K562 treated with DMSO at 1 percent for 4 hours (cell line): Measurements from ENCODE around the gene IGFLR1. TPM values are rescaled to one million over a fixed set of nuclear protein-coding genes. Genes with fewer than 3 reads are reported as not detected.

Experiments
- total RNA-seq: library from RNA; unstranded; fragments of 300-600 nt; gene quantifications from 2 replicates; pipeline ENCODE4 v1.2.3, GENCODE V29; 2022; ENCODE audit not compliant: insufficient read depth

Gene IGFLR1, protein sequence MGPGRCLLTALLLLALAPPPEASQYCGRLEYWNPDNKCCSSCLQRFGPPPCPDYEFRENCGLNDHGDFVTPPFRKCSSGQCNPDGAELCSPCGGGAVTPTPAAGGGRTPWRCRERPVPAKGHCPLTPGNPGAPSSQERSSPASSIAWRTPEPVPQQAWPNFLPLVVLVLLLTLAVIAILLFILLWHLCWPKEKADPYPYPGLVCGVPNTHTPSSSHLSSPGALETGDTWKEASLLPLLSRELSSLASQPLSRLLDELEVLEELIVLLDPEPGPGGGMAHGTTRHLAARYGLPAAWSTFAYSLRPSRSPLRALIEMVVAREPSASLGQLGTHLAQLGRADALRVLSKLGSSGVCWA
- total RNA-seq = 6.4 and 16.4 TPM in 2 replicates

DNA sequence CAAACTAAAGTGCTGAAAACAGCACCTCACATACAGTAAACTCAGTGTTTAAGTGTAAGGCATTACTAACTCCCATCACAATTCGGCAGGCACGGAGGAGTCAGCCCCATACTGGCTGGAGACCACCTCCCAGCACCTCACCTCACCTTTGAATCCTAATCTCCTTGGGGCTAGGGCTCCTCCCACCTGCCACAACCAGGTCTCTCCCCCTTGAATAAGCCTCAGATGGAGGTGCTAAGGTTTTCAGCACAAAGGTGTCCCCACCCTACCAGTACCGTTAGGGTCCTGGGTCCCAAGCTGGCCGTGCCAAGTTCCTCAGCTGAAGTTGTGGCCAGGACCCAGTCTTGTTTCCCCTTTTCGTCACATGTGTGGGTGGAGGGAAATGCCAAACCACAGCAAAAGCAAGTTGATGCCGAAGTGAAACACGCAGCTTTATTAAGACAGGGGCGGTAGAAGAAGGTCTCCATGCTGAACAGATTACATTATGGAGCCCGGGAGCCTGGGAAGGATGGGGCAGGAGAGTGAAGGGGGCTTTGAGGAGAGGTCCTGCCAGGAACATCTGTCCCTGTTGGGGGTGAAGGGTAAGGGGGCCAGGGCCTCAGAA is at the start of gene IGFLR1:
IGFLR1 (minus strand) TSS at position 332 of the 604 bp plus-strand sequence. CDS start 1,272 bp downstream, outside the sequence.

DNA sequence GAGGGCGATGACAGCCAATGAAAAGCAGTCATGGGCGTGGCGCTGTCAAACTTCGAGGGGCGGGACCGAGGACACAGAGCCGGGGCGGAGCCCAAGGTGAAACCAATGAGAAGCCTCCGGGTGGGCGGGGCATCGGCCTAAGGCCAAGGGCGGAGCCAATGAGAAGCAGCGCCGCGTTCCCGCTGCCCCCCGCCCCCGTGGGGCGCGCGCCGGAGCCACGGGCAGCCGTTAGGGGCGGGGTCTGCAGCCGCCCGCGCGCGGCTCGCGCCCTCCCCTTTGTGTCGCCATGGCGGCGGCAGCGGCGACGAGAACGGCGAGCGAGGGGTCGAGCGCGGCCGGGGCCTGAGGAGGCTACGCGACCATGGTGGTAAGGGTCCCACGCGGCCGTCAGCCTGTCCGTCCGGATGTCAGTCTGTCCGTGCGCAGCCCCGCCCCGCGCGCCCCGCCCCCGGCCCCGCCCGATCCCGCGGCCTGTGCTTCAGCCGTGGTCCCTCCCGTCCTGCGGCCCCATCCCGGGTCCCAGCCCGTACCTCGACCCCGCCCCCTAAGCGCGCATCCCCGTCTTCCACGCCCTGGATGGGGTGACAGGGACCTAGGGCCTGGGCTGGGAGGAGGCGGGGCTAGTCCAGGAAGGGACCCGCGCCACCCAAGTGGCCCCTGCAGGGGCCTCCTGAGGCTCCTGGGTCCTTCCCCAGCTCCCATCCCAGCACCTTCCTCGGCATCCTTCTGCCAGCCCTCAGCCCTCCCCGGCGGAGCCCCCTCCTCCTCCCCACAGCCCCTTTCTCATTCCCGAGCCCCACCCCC is 33.2 kb upstream of the IGFLR1 start, which contains the start of gene ARHGAP33:
ARHGAP33 (plus strand) TSS at position 267 of the 804 bp plus-strand sequence; CDS start at position 362, 95 bp downstream.

DNA sequence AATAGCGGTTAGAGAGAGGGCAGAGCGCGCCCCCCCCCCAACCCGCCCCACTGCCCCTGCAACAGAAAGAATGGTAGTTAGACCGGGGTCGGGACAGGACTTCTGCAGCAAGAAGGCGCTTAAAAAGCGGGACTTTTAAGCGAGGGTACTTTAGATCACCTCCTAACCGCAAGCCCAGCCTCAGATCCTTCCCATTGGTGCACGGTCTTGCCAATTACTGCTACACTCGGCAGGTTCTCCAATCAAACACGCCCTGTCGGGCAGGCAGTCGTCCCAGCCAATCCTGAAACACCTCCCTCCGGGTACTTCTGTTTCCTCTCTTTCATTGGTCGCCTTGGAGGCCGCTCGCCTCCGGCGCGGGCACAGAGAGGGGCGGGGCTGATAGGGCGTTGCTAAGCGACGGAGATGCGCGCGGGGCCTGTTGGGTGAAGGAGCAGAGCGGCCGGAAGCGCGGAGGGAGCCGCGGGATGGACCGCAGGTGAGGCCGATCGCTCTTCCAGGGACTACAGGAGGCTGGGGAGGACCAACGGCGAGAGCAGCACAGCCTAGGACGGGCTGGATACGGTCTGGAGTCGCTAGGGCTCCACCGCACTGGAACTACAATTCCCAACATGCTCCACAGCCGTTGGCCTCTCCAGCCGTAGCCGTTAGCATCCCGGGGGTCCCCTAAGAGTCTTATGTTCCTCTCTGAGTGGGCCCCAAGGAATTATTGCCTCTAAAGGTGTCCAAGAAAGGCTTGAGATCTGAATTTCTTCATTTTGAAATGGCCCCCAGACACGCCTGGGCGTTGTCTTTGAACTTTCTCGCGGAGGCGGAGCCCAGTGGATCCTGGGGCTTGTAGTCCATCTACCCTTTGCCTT is 15.7 kb upstream of the IGFLR1 start, which contains the start of gene PROSER3:
PROSER3 (plus strand) TSS at position 428 of the 860 bp plus-strand sequence; CDS start at position 468, 40 bp downstream.

DNA sequence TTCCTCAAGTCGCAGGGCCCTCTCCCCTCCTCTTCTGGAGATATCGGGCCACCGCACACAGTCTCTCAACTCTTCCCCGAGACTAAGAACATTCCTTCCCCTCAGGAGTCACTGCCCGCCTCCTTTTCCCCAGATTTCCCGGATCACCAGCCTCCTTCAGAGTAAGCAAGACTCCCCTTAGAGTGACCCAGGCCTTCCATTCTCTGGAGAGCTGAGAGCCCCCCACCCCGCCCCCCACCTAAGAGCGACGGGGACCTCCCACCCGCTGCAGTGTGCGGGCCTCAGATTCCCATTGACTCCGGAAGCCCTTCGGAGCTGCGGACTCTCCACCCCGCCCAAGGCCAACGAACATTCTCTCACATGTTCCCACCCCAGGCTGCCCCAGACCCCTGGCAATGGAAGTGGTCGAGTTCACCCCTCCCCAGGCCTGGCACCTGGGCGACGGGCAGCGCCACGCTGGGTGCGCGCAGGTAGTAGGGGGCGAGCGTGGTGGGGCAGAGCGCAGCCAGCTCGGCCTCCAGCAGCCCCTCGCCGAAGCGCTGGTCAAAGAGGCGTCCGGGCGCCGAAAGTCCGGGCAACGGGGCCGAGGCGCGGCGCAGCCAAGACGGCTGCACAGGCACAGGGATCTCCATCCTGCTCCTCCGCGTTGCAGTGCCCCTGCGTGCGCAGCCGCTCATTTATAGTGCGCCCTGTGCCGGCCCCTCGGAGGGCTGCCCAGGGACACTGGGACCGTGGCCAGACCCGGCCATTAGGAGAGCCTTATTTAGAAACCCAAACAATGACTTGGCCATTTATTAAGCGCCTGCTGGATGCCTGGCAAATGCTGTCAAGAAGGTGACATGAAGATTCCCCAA is 14.4 kb upstream of the IGFLR1 start, which contains the start of gene HSPB6:
HSPB6 (minus strand) TSS at position 653 of the 854 bp plus-strand sequence; CDS start at position 632, 21 bp downstream.

DNA sequence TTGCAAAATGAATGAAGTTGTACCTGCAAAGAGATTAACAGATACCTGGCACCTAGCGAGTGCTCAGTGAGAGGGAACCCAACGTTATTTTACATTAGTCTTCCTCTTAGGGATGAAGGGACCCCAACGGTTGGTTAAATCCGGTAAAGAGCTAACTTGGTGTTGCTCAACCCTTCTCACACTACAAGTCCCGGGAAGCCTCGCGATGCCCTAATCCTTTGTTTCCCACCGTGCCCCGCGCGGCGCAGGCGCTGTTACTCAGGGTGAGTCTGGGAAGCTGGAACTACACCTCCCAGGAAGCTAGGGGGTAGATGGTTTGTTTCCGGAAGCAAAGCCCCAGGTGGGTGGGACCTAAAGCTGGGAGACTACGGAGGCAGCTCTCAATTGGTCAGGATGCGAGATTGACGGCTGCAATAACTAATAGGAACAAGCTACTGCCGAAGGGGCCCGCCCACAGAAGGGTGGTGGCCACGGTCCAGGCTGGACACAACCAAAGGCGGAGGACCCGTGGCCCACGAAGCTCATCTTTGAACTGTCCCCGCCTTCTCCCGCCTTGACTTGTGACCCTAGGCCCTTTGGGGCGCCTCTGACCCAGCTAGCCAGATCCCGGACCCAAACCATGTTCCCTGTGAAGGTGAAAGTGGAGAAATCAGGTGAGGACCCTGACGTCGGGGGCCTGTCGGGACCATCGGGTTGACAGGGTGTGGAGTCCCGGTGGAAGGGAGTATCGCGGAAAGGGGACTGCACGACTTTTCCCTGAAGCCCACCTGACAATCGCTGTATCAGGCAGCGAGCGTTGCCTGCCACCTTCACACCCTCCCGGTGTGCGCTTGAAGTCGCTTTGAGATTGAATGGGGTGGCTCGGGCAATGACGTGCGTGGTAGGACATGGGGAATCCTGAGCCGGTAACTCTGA is 6.1 kb upstream of the IGFLR1 start, which contains the start of gene LIN37:
LIN37 (plus strand) TSS at position 471 of the 915 bp plus-strand sequence; CDS start at position 620, 149 bp downstream.

DNA sequence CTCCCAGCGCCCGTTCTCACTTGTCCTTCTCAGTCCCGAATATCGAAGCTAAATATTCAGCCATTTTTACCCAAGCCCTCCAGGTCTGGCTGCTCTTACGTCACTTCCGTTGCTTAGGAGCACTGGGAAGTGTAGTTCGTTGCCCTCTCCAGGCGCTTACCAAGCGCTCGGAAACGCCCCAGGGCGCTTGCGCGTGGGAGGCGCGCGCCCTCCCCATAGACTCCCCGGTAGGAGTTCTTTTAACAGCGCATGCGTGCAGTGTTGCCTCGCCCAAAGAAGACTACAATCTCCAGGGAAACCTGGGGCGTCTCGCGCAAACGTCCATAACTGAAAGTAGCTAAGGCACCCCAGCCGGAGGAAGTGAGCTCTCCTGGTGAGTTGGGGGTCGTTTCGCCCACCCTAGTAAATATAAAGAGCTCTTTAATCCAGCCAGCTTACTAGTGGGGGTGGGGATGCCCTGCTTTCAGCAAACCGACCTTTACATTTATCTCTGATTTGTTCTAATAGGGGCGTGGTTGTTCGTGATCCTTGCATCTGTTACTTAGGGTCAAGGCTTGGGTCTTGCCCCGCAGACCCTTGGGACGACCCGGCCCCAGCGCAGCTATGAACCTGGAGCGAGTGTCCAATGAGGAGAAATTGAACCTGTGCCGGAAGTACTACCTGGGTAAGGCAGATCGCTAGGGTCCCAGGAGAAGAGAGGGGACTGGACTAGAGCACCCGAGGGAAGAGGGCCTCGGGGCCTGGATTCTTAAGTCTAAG is 3.3 kb upstream of the IGFLR1 start, which contains the start of the genes PSENEN and U2AF1L4:
PSENEN (plus strand) TSS at position 324 of the 759 bp plus-strand sequence; CDS start at position 604, 280 bp downstream.
U2AF1L4 (minus strand) TSS at position 91 of the 759 bp plus-strand sequence; CDS start at position 64, 27 bp downstream.

DNA sequence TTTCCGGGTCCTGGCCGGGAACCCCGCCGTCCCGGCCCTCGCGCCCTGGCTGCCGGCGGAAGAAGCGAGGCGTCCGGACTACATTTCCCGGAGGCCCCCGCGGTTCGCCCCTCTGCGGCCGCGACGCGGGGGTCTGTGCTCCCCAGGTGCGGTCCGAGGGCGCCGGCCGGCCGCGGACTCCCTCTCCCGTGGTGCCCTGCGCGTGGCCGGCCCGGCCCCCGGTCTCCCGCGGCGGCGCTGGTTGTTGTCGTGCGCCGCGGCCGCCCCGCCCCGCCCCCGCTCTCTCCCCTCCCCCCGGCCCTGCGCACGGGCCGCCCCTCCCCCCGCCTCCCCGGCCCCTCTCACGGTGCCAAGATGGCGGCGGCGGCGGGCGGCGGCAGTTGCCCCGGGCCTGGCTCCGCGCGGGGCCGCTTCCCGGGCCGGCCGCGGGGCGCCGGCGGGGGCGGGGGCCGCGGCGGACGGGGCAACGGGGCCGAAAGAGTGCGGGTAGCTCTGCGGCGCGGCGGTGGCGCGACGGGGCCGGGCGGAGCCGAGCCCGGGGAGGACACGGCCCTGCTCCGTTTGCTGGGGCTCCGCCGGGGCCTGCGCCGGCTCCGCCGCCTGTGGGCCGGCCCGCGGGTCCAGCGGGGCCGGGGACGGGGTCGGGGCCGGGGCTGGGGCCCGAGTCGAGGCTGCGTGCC is 24.4 kb downstream of the IGFLR1 start, which contains the start of gene KMT2B:
KMT2B (plus strand) TSS at position 339 of the 680 bp plus-strand sequence; CDS start at position 355, 16 bp downstream.

DNA sequence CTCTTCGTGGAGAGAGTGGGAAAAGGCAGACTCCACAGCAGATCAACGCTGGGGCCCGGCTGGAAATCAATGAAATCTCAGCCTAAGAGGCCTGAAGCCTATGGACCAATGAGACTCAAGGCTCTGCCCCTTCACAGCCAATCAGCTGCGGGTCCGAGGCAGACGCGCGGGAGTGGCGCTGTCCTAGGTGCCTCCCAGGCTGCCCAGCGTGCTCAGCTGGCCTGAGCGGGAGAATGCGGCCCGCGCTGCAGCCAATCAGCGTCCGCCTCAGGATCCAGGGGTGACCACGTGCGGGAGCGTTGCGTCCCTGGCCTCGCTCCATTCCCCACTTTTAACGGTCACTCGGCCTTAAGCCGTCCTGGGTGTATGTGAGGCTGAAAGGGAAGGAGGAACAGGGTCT is 38.0 kb downstream of the IGFLR1 start, which contains the start of gene ZBTB32:
ZBTB32 (plus strand) TSS at position 341 of the 400 bp plus-strand sequence. CDS start 10,069 bp downstream, outside the sequence.

Other genes with a start within 250 kb of the IGFLR1 start
- gene DMKN, start 228.8 kb downstream of the IGFLR1 start, total RNA-seq = not detected in 2 replicates
- not detected in 2 replicates for gene SBSN, start 214.1 kb downstream of the IGFLR1 start, total RNA-seq
- gene GAPDHS, start 209.0 kb downstream of the IGFLR1 start, total RNA-seq = not detected in 2 replicates
- 120 and 136 TPM in 2 replicates for gene TMEM147, start 196.8 kb downstream of the IGFLR1 start, total RNA-seq
- gene ATP4A, start 178.8 kb downstream of the IGFLR1 start, total RNA-seq = not detected in 2 replicates
- not detected in 2 replicates for gene PMIS2, start 156.3 kb downstream of the IGFLR1 start, total RNA-seq
- gene HAUS5, start 129.7 kb downstream of the IGFLR1 start, total RNA-seq = 21.1 and 22.2 TPM in 2 replicates
- gene RBM42, start 113.4 kb downstream of the IGFLR1 start, total RNA-seq = 186 and 211 TPM in 2 replicates
- gene ETV2, start 100.7 kb downstream of the IGFLR1 start, total RNA-seq = not detected in 2 replicates
- gene COX6B1, start 94.1 kb downstream of the IGFLR1 start, total RNA-seq = 1,092 TPM in 2 replicates
- gene UPK1A, start 75.9 kb downstream of the IGFLR1 start, total RNA-seq = not detected in 2 replicates
- not detected in 2 replicates for gene ZBTB32, start 37.9 kb downstream of the IGFLR1 start, total RNA-seq
- 21.9 and 25.7 TPM in 2 replicates for gene KMT2B, start 24.4 kb downstream of the IGFLR1 start, total RNA-seq
- gene U2AF1L4, start 3.0 kb upstream of the IGFLR1 start, total RNA-seq = 4.8 and 6.9 TPM in 2 replicates
- 34.5 and 42.2 TPM in 2 replicates for gene PSENEN, start 3.2 kb upstream of the IGFLR1 start, total RNA-seq
- 12.4 and 14.7 TPM in 2 replicates for gene LIN37, start 6.1 kb upstream of the IGFLR1 start, total RNA-seq
- 0.99 and 1.4 TPM in 2 replicates for gene HSPB6, start 14.6 kb upstream of the IGFLR1 start, total RNA-seq
- 12.2 and 14.9 TPM in 2 replicates for gene PROSER3, start 15.7 kb upstream of the IGFLR1 start, total RNA-seq
- gene ARHGAP33, start 33.1 kb upstream of the IGFLR1 start, total RNA-seq = 1.3 and 3.2 TPM in 2 replicates
- not detected in 2 replicates for gene PRODH2, start 70.4 kb upstream of the IGFLR1 start, total RNA-seq
- gene NPHS1, start 110.1 kb upstream of the IGFLR1 start, total RNA-seq = 1.1 and 3.5 TPM in 2 replicates
- not detected in 2 replicates for gene KIRREL2, start 114.5 kb upstream of the IGFLR1 start, total RNA-seq
- gene APLP1, start 126.1 kb upstream of the IGFLR1 start, total RNA-seq = 5.0 and 7.4 TPM in 2 replicates
- gene NFKBID, start 158.1 kb upstream of the IGFLR1 start, total RNA-seq = 4.9 and 8.8 TPM in 2 replicates
- not detected in 2 replicates for gene HCST, start 160.1 kb upstream of the IGFLR1 start, total RNA-seq
- gene TYROBP, start 165.8 kb upstream of the IGFLR1 start, total RNA-seq = 24.4 and 27.1 TPM in 2 replicates
- 0.24 TPM in 1 of 2 replicates, not detected in the other for gene LRFN3, start 193.9 kb upstream of the IGFLR1 start, total RNA-seq